ENCODE results near the gene SLC6A18.

SLC6A18 gene

GRCh38 chr5:1187234-1187949, 37.8 kb upstream of the SLC6A18 start:
- no peak for DNase-seq

GRCh38 chr5:1187950-1188334, 37.2 kb upstream of the SLC6A18 start:
- no peak for DNase-seq

- no peak for DNase-seq
Observed at GRCh38 chr5:1188464-1188863, 36.7 kb upstream of the SLC6A18 start.

- DNase-seq: no peak
Observed at GRCh38 chr5:1189269-1189668, 35.9 kb upstream of the SLC6A18 start.

- DNase-seq: no peak
Observed at GRCh38 chr5:1190278-1190677, 34.9 kb upstream of the SLC6A18 start.

- no peak for DNase-seq
Observed at GRCh38 chr5:1190837-1191239, 34.3 kb upstream of the SLC6A18 start.

GRCh38 chr5:1192971-1193590, 32.1 kb upstream of the SLC6A18 start:
- no peak for DNase-seq

GRCh38 chr5:1193591-1193985, 31.6 kb upstream of the SLC6A18 start:
- DNase-seq: no peak

GRCh38 chr5:1194378-1194777, 30.8 kb upstream of the SLC6A18 start:
- no peak for DNase-seq

- no peak for DNase-seq
Observed at GRCh38 chr5:1195439-1195838, 29.7 kb upstream of the SLC6A18 start.

- no peak for DNase-seq
Observed at GRCh38 chr5:1195916-1196315, 29.3 kb upstream of the SLC6A18 start.

- DNase-seq: no peak
Observed at GRCh38 chr5:1196562-1196961, 28.6 kb upstream of the SLC6A18 start.

- no peak for DNase-seq
Observed at GRCh38 chr5:1197876-1198666, 27.1 kb upstream of the SLC6A18 start.

GRCh38 chr5:1199340-1199648, 25.9 kb upstream of the SLC6A18 start:
- no peak for DNase-seq

- no peak for DNase-seq
Observed at GRCh38 chr5:1199649-1200494, 25.3 kb upstream of the SLC6A18 start.

- DNase-seq: no peak
Observed at GRCh38 chr5:1200495-1201326, 24.5 kb upstream of the SLC6A18 start.

- DNase-seq: no peak
Observed at GRCh38 chr5:1201327-1202025, 23.7 kb upstream of the SLC6A18 start, which contains the start of gene SLC6A19. Gene SLC6A19 (plus strand): TSS chr5:1201595. CDS start chr5:1201651, 56 bp downstream.

- no peak for DNase-seq
Observed at GRCh38 chr5:1202026-1202797, 23.0 kb upstream of the SLC6A18 start.

GRCh38 chr5:1202798-1203185, 22.4 kb upstream of the SLC6A18 start:
- no peak for DNase-seq

GRCh38 chr5:1203311-1203967, 21.7 kb upstream of the SLC6A18 start:
- no peak for DNase-seq
